KMS-11 (cell line): ENCODE measurements around the gene CYTH2.
A peak's percentile ranks its signal among the peaks of the same experiment; 100 is the strongest.

Source experiments
- H2AFZ ChIP-seq: fragments of 200-600 bp; sonication (generic); 2 replicates; pipeline ENCODE4 v1.6.1; 2016; ENCODE audit warnings: antibody characterized with exemption, mixed run types, low read depth
- H3K27ac ChIP-seq: fragments of 200-600 bp; sonication (generic); 2 replicates; pipeline ENCODE4 v1.6.1; 2016; ENCODE audit warnings: mild to moderate bottlenecking, mixed run types
- H3K27me3 ChIP-seq: fragments of 200-600 bp; sonication (generic); 2 replicates; pipeline ENCODE4 v1.6.1; 2017; ENCODE audit warnings: mild to moderate bottlenecking, low read depth, mixed run types, moderate library complexity; ENCODE audit not compliant: insufficient read depth
- H3K36me3 ChIP-seq: fragments of 200-600 bp; sonication (generic); 2 replicates; pipeline ENCODE4 v1.6.1; 2017; ENCODE audit warnings: mild to moderate bottlenecking, mixed run types; ENCODE audit not compliant: insufficient read depth
- H3K4me1 ChIP-seq: fragments of 200-600 bp; sonication (generic); 2 replicates; pipeline ENCODE4 v1.6.1; 2016; ENCODE audit warnings: mild to moderate bottlenecking, low read depth, mixed run types; ENCODE audit not compliant: poor library complexity, severe bottlenecking
- H3K4me2 ChIP-seq: fragments of 200-600 bp; sonication (generic); 2 replicates; pipeline ENCODE4 v1.7.0; 2016; ENCODE audit warnings: mild to moderate bottlenecking, mixed run types
- H3K4me3 ChIP-seq: fragments of 200-600 bp; sonication (generic); IDR thresholded peaks from 2 replicates; pipeline ENCODE4 v1.6.1; 2017; ENCODE audit warnings: low read depth, low read length, mixed read lengths; ENCODE audit not compliant: insufficient read depth
- H3K79me2 ChIP-seq: fragments of 200-600 bp; sonication (generic); 2 replicates; pipeline ENCODE4 v1.6.1; 2016; ENCODE audit warnings: low read depth, mixed run types; ENCODE audit not compliant: insufficient read depth
- H3K9ac ChIP-seq: fragments of 200-600 bp; sonication (generic); 2 replicates; pipeline ENCODE4 v1.6.1; 2016; ENCODE audit warnings: mild to moderate bottlenecking, mixed run types
- H4K20me1 ChIP-seq: fragments of 200-600 bp; sonication (generic); 2 replicates; pipeline ENCODE4 v1.6.1; 2016; ENCODE audit warnings: mild to moderate bottlenecking, mixed run types; ENCODE audit not compliant: insufficient read depth
- TF ChIP-seq, protein P1 (sequence below): fragments of 200-600 bp; sonication (generic); conservative IDR thresholded peaks from 2 replicates; pipeline ENCODE4 v1.6.1; 2017; ENCODE audit warnings: low read depth, mild to moderate bottlenecking, antibody characterized with exemption, low read length, moderate library complexity, mixed read lengths

The CYTH2 gene

GRCh38 chr19:48445256-48445605, 23.9 kb upstream of the CYTH2 start:
- Histone ChIP-seq H3K27ac (peak overlapping the region; percentile 81), H3K36me3 (peaks cover 17% of the 10 kb centered on the region; the same call in 1 of the 2 replicates), H3K4me2 (peak overlapping the region; percentile 83), H3K27me3 (no peaks in the 10 kb centered on the region), H3K4me3 (no peak overlapping the region), H2AFZ (peak overlapping the region; percentile 73), H3K79me2 (peaks cover 21% of the 10 kb centered on the region), H3K4me1 (peaks cover 40% of the 10 kb centered on the region), H4K20me1 (no peaks in the 10 kb centered on the region), H3K9ac (peak overlapping the region; percentile 93)
- TF ChIP-seq, protein P1, sequence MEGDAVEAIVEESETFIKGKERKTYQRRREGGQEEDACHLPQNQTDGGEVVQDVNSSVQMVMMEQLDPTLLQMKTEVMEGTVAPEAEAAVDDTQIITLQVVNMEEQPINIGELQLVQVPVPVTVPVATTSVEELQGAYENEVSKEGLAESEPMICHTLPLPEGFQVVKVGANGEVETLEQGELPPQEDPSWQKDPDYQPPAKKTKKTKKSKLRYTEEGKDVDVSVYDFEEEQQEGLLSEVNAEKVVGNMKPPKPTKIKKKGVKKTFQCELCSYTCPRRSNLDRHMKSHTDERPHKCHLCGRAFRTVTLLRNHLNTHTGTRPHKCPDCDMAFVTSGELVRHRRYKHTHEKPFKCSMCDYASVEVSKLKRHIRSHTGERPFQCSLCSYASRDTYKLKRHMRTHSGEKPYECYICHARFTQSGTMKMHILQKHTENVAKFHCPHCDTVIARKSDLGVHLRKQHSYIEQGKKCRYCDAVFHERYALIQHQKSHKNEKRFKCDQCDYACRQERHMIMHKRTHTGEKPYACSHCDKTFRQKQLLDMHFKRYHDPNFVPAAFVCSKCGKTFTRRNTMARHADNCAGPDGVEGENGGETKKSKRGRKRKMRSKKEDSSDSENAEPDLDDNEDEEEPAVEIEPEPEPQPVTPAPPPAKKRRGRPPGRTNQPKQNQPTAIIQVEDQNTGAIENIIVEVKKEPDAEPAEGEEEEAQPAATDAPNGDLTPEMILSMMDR = peak; percentile 67

GRCh38 chr19:48445606-48446481, 23.3 kb upstream of the CYTH2 start, which contains the start of gene GRWD1:
GRWD1 (plus strand) TSS chr19:48445983; CDS start chr19:48446006, 23 bp downstream.
- peak within 1 kb of the TSS; percentile 93 for H3K9ac ChIP-seq
- peak within 1 kb of the TSS; percentile 81 for H3K27ac ChIP-seq
- H3K79me2 ChIP-seq = peaks cover 21% of the 10 kb centered on the region
- H3K4me1 ChIP-seq = peaks cover 40% of the 10 kb centered on the region
- H4K20me1 ChIP-seq = no peaks in the 10 kb centered on the region
- no peak within 1 kb of the TSS for H3K4me3 ChIP-seq
- H3K27me3 ChIP-seq = no peaks in the 10 kb centered on the region
- H2AFZ ChIP-seq = peak within 1 kb of the TSS; percentile 73
- peak within 1 kb of the TSS; percentile 97 for H3K4me2 ChIP-seq
- TF ChIP-seq, protein P1 = peak; percentile 8; the same call in 1 of the 2 replicates
- H3K36me3 ChIP-seq = peaks cover 20% of the 10 kb centered on the region; the same call in 1 of the 2 replicates

GRCh38 chr19:48446579-48446978, 22.6 kb upstream of the CYTH2 start:
- Histone ChIP-seq H4K20me1 (no peaks in the 10 kb centered on the region), H3K4me3 (no peak overlapping the region), H3K27ac (peak overlapping the region; percentile 81), H3K27me3 (no peaks in the 10 kb centered on the region), H3K4me1 (peaks cover 40% of the 10 kb centered on the region), H3K4me2 (peak overlapping the region; percentile 97), H2AFZ (no peak overlapping the region), H3K9ac (peak overlapping the region; percentile 93), H3K79me2 (peaks cover 21% of the 10 kb centered on the region), H3K36me3 (peaks cover 25% of the 10 kb centered on the region; the same call in 1 of the 2 replicates)
- TF ChIP-seq, protein P1 = no peak

DNA sequence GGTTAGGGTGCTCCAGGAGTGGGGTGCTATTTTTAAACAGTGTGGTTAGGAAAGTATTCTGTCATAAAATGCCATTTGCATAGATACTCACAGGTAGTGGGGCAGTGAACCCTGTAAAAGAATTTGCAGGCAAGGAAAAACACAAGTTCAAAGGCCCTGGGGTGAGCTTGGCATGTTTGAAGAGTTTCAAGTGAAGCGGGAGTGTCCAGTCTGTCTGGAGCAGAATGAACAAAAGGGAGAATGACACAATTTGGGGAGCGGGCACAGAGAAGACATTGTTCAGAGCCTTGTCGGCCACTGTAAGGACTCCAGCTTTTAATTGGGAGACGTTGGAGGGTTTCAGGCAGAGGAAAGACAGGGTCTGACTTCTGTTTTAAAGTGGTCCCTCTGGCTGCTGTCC, 20.6 kb upstream of the CYTH2 start:
- Histone ChIP-seq H3K4me1 (peaks cover 40% of the 10 kb centered on the region), H2AFZ (no peak overlapping the region), H4K20me1 (0 out of 2 replicates have a peak, but pooled peaks cover 4% of the 10 kb centered on the region), H3K36me3 (peaks cover 38% of the 10 kb centered on the region; the same call in 1 of the 2 replicates), H3K79me2 (peaks cover 21% of the 10 kb centered on the region), H3K9ac (no peak overlapping the region), H3K27me3 (no peaks in the 10 kb centered on the region), H3K4me3 (no peak overlapping the region), H3K27ac (no peak overlapping the region), H3K4me2 (no peak overlapping the region)
- TF ChIP-seq, protein P1 = no peak
